Esophagus mucosa (tissue), 1 donor: Measurements from ENCODE around the gene CDCA4. TPM values are rescaled to one million over a fixed set of nuclear protein-coding genes. Genes with fewer than 3 reads are reported as not detected.
"Not testable (repeated sequence)": the region's sequence is repeated elsewhere in the genome, so short reads cannot be mapped to it uniquely, and the experiment has no call there.

Experiments used
- ATAC-seq: fragments of 200-7000 bp; cut with Tn5 transposase; one replicate; pipeline ENCODE4 v1.9.1; 2020
- total RNA-seq: library from RNA; stranded (reverse); gene quantifications from one replicate; pipeline ENCODE4 v1.2.4, GENCODE V29; 2023
- donor health status: DM: yes; HTN: yes; CAD: no.

Gene CDCA4
- 21.8 TPM for total RNA-seq

GRCh38 chr14:105020815-105021655 lies at the start of gene CDCA4:
TSS of gene CDCA4 (minus strand) at chr14:105021083. CDS start at chr14:105011929, 9,154 bp downstream.
- peak; percentile 93 for ATAC-seq

GRCh38 chr14:105069871-105070759 lies 49.2 kb upstream of the CDCA4 start:
- no peak for ATAC-seq

GRCh38 chr14:105069522-105069870 lies 48.6 kb upstream of the CDCA4 start:
- ATAC-seq: no peak

- ATAC-seq: no peak
Measured at GRCh38 chr14:105068818-105069217, 47.9 kb upstream of the CDCA4 start.

- no peak for ATAC-seq
Measured at GRCh38 chr14:105067969-105068301, 47.1 kb upstream of the CDCA4 start.

GRCh38 chr14:105067140-105067968 lies 46.5 kb upstream of the CDCA4 start:
- ATAC-seq: no peak

- no peak for ATAC-seq
Measured at GRCh38 chr14:105066240-105067071, 45.6 kb upstream of the CDCA4 start.

GRCh38 chr14:105065280-105066228 lies 44.7 kb upstream of the CDCA4 start, which contains the start of gene GPR132:
TSS of gene GPR132 (minus strand) at chr14:105065430. CDS start at chr14:105055420, 10,010 bp downstream.
- ATAC-seq: peak; percentile 73

GRCh38 chr14:105064721-105065143 lies 43.8 kb upstream of the CDCA4 start:
- ATAC-seq: no peak

- no peak for ATAC-seq
Measured at GRCh38 chr14:105064001-105064400, 43.1 kb upstream of the CDCA4 start.

- not testable (repeated sequence) for ATAC-seq
Measured at GRCh38 chr14:105063506-105063905, 42.6 kb upstream of the CDCA4 start.

GRCh38 chr14:105063056-105063455 lies 42.2 kb upstream of the CDCA4 start:
- no peak for ATAC-seq

- no peak for ATAC-seq
Measured at GRCh38 chr14:105062048-105062433, 41.2 kb upstream of the CDCA4 start.

- peak; percentile 7 for ATAC-seq
Measured at GRCh38 chr14:105061428-105062047, 40.7 kb upstream of the CDCA4 start.

GRCh38 chr14:105060751-105061427 lies 40.0 kb upstream of the CDCA4 start:
- ATAC-seq: no peak

GRCh38 chr14:105059925-105060565 lies 39.2 kb upstream of the CDCA4 start:
- ATAC-seq: no peak

- ATAC-seq: peak; percentile 12
Measured at GRCh38 chr14:105059035-105059924, 38.4 kb upstream of the CDCA4 start.
